Endothelial cell of umbilical vein (primary cell): Measurements from ENCODE around the gene MEGF11. TPM values are rescaled to one million over a fixed set of nuclear protein-coding genes. Genes with fewer than 3 reads are reported as not detected.

Experiments used
- BruUV-seq: library from RNA; stranded (reverse); fragments of 400-500 nt; replicated peaks from 2 replicates; lab custom pipeline; 2021; lab: Mats Ljungman, UMichigan
- CTCF ChIA-PET: fragments of 300-600, 350-600 bp; sonication (Branson Sonifier 250); formaldehyde crosslinking; loops from one replicate; lab custom pipeline; 2021; ENCODE audit warnings: antibody characterized with exemption, inconsistent platforms; lab: Charles Lee
- POLR2A ChIA-PET: fragments of 300-600, 350-600 bp; sonication (Branson Sonifier 250); formaldehyde crosslinking; loops from one replicate; lab custom pipeline; 2021; ENCODE audit warnings: antibody characterized with exemption, inconsistent platforms; lab: Charles Lee
- DNase-seq: peaks from one replicate; pipeline ENCODE4 v3.0.0-alpha.2; 2011; ENCODE audit warnings: low read depth, low spot score
- FAIRE-seq: peaks from 2 replicates; lab custom pipeline; 2011; peaks lifted over from hg19 to GRCh38; lab: Jason Lieb, UNC
- H2AFZ ChIP-seq: 2 replicates; pipeline ENCODE4 v1.6.0; 2012; ENCODE audit warnings: low read depth, low read length, control low read depth, inconsistent platforms
- H3K27ac ChIP-seq: 2 replicates; pipeline ENCODE4 v1.5.1; 2011; ENCODE audit warnings: low read depth, mild to moderate bottlenecking, control low read depth, low read length, moderate library complexity; ENCODE audit not compliant: insufficient read depth
- H3K27me3 ChIP-seq, 2 experiments: 2 replicates each; pipeline versions ENCODE4 v1.6.0 to v1.6.1; 2011; ENCODE audit warnings: low read length in 2 of 2, mixed read lengths in 1 of 2; ENCODE audit not compliant: control insufficient read depth in 2 of 2, insufficient read depth in 2 of 2
- H3K36me3 ChIP-seq, 2 experiments: 2 replicates in 1 of 2; 3 replicates in 1 of 2; pipeline ENCODE4 v1.5.1; 2011; ENCODE audit warnings: low read length in 2 of 2, mild to moderate bottlenecking in 1 of 2, moderate library complexity in 1 of 2; ENCODE audit not compliant: control insufficient read depth in 2 of 2, insufficient read depth in 2 of 2; ENCODE audit errors: extremely low read depth in 1 of 2
- H3K4me1 ChIP-seq: 3 replicates; pipeline ENCODE4 v1.5.1; 2011; ENCODE audit warnings: mild to moderate bottlenecking, low read length; ENCODE audit not compliant: control insufficient read depth, insufficient read depth; ENCODE audit errors: extremely low read depth
- H3K4me2 ChIP-seq: 2 replicates; pipeline ENCODE4 v1.6.1; 2011; ENCODE audit warnings: low read length, control low read depth, mixed read lengths; ENCODE audit not compliant: insufficient read depth
- H3K4me3 ChIP-seq, 3 experiments: fragments of 200-600 bp in 1 of 3; sonication (generic), shearing (Covaris generic) in 1 of 3; replicated peaks in 1 of 3; 2 replicates each; pipeline ENCODE4 v1.5.1; 2011 to 2016; ENCODE audit warnings: control low read depth in 3 of 3, low read length in 3 of 3, mild to moderate bottlenecking in 2 of 3, inconsistent platforms in 1 of 3, low read depth in 1 of 3, moderate library complexity in 1 of 3; ENCODE audit not compliant: insufficient read depth in 1 of 3
- H3K79me2 ChIP-seq: 2 replicates; pipeline ENCODE4 v1.6.0; 2012; ENCODE audit warnings: low read length, inconsistent platforms; ENCODE audit not compliant: control insufficient read depth, insufficient read depth
- H3K9ac ChIP-seq: replicated peaks from 2 replicates; pipeline ENCODE3; 2011; ENCODE audit warnings: low read length, control low read depth; ENCODE audit not compliant: insufficient read depth; ENCODE audit errors: extremely low read depth
- H3K9me1 ChIP-seq: replicated peaks from 3 replicates; pipeline ENCODE4 v1.6.0; 2011; ENCODE audit warnings: mild to moderate bottlenecking, low read length; ENCODE audit not compliant: control insufficient read depth, insufficient read depth; ENCODE audit errors: extremely low read depth
- H3K9me3 ChIP-seq: replicated peaks from 2 replicates; pipeline ENCODE4 v1.5.1; 2012; ENCODE audit warnings: low read length, inconsistent platforms; ENCODE audit not compliant: control insufficient read depth, insufficient read depth
- H4K20me1 ChIP-seq: replicated peaks from 2 replicates; pipeline ENCODE3; 2011; ENCODE audit warnings: mild to moderate bottlenecking, low read length; ENCODE audit not compliant: control insufficient read depth, insufficient read depth; ENCODE audit errors: extremely low read depth
- EZH2 ChIP-seq: IDR thresholded peaks from 2 replicates; pipeline ENCODE4 v1.6.1; 2012; ENCODE audit warnings: borderline replicate concordance, low read depth, mild to moderate bottlenecking, moderate library complexity, low read length, inconsistent platforms; ENCODE audit not compliant: severe bottlenecking
- FOS ChIP-seq: IDR thresholded peaks from 2 replicates; pipeline ENCODE4 v1.6.1; 2011; ENCODE audit warnings: mild to moderate bottlenecking, low read length, moderate library complexity, borderline replicate concordance; ENCODE audit not compliant: insufficient read depth
- GATA2 ChIP-seq: IDR thresholded peaks from 2 replicates; pipeline ENCODE4 v1.7.0; 2011; ENCODE audit warnings: low read depth, mild to moderate bottlenecking, moderate library complexity, mixed read lengths, low read length; ENCODE audit not compliant: insufficient read length, insufficient read depth
- JUN ChIP-seq: IDR thresholded peaks from 2 replicates; pipeline ENCODE4 v1.6.1; 2011; ENCODE audit warnings: borderline replicate concordance, low read depth; ENCODE audit not compliant: insufficient read length, insufficient read depth
- MYC ChIP-seq: IDR thresholded peaks from one replicate; pipeline ENCODE4 v1.6.1; 2011; ENCODE audit warnings: mild to moderate bottlenecking, low read depth, low read length
- POLR2A ChIP-seq: IDR thresholded peaks from 2 replicates; pipeline ENCODE4 v1.6.1; 2012; ENCODE audit warnings: low read depth, mild to moderate bottlenecking, control low read depth, low read length
- POLR2AphosphoS5 ChIP-seq: IDR thresholded peaks from 2 replicates; pipeline ENCODE4 v1.6.1; 2012; ENCODE audit warnings: low read depth, mild to moderate bottlenecking, control low read depth, low read length, moderate library complexity; ENCODE audit not compliant: insufficient read depth
- dilution Hi-C: fragments of 300-500 bp; cut with MboI; formaldehyde crosslinking; loops from one replicate; pipeline ENCODE4 v1.15.0; 2019; ENCODE audit warnings: low sequenced_read_pairs; ENCODE audit not compliant: extremely low pct_ligation_motif_present
- intact Hi-C: fragments of 100-400 bp; cut with micrococcal nuclease; formaldehyde crosslinking; loops from one replicate; pipeline ENCODE4 v1.10.0; 2022
- polyA plus RNA-seq, 4 experiments: library from polyadenylated mRNA; depleted of rRNA in 3 of 4; stranded (reverse) in 3 of 4; unstranded in 1 of 4; fragments of >200 nt; gene quantifications; 2 replicates each; pipeline versions ENCODE4 v1.2.1 to v1.2.3, GENCODE V29; 2011 to 2012; ENCODE audit warnings: missing spikeins in 1 of 4
- total RNA-seq: library from RNA; stranded (reverse); gene quantifications from 2 replicates; pipeline ENCODE4 v1.2.3, GENCODE V29; 2021
- TF ChIP-seq, protein P1 (sequence below), 2 donors: IDR thresholded peaks; 1 replicate in 1 of 2; 2 replicates in 1 of 2; pipeline ENCODE4 v1.5.1; 2011; ENCODE audit warnings: low read length in 2 of 2, mild to moderate bottlenecking in 2 of 2, moderate library complexity in 2 of 2, control low read depth in 1 of 2, inconsistent platforms in 1 of 2, low read depth in 1 of 2; ENCODE audit not compliant: insufficient read depth in 1 of 2; ENCODE audit errors: extremely low read depth in 1 of 2
- TF ChIP-seq, protein P2 (sequence below): IDR thresholded peaks from 2 replicates; pipeline ENCODE4 v1.6.1; 2011; ENCODE audit not compliant: insufficient read depth, insufficient read length

The MEGF11 gene
- total and polyA plus RNA-seq, 2 donors (not counting 3 experiments of a cell fraction or from before 2014, with no cell fraction given): not detected

DNA sequence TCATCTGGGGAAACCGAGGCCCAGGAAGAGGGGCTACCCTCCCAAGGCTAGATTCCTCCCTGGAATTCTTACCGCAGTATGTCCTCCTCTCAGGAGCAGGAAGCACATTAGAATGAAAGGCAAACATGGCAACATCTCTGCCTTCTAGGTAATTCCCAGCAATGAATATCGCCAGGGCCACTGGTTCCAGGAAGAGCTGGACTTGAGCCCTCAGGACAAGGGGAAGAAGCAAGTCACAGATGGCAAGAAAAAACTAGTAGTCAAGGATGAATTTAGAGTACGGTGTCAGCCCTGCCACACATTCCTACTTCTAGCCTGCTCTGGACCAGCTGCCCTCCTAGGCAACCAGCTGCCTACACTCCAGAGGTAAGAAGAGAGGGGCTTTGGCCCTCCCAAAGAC lies 42.9 kb downstream of the MEGF11 start:
- Histone ChIP-seq H4K20me1 (no peaks in the 10 kb centered on the region), H3K4me1 (no peaks in the 10 kb centered on the region), H3K27me3 (peaks cover 4 to 15% of the 10 kb centered on the region in 2 experiments), H3K36me3 (no peaks in the 10 kb centered on the region), H3K9ac (no peak overlapping the region), H3K4me3 (no peak overlapping the region), H2AFZ (no peak overlapping the region), H3K79me2 (no peaks in the 10 kb centered on the region), H3K4me2 (no peak overlapping the region), H3K27ac (no peak overlapping the region), H3K9me1 (no peaks in the 10 kb centered on the region), H3K9me3 (no peaks in the 10 kb centered on the region)
- no peak for DNase-seq
- TF ChIP-seq POLR2AphosphoS5 (no peak), JUN (no peak), FOS (no peak), POLR2A (no peak), EZH2 (no peak), GATA2 (no peak), MYC (no peak)
- TF ChIP-seq, protein P1, sequence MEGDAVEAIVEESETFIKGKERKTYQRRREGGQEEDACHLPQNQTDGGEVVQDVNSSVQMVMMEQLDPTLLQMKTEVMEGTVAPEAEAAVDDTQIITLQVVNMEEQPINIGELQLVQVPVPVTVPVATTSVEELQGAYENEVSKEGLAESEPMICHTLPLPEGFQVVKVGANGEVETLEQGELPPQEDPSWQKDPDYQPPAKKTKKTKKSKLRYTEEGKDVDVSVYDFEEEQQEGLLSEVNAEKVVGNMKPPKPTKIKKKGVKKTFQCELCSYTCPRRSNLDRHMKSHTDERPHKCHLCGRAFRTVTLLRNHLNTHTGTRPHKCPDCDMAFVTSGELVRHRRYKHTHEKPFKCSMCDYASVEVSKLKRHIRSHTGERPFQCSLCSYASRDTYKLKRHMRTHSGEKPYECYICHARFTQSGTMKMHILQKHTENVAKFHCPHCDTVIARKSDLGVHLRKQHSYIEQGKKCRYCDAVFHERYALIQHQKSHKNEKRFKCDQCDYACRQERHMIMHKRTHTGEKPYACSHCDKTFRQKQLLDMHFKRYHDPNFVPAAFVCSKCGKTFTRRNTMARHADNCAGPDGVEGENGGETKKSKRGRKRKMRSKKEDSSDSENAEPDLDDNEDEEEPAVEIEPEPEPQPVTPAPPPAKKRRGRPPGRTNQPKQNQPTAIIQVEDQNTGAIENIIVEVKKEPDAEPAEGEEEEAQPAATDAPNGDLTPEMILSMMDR (IDR thresholded peaks at IDR 0.05; ENCODE audit: extremely low read depth in 1 of 2, insufficient read depth in 1 of 2, low read depth in 1 of 2, low read length in 2 of 2): no peak
- TF ChIP-seq, protein P2, sequence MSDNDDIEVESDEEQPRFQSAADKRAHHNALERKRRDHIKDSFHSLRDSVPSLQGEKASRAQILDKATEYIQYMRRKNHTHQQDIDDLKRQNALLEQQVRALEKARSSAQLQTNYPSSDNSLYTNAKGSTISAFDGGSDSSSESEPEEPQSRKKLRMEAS: no peak
- BruUV-seq: no TSS peak
- no peak for FAIRE-seq
- dilution Hi-C loops (no loop called here), intact Hi-C loops (no loop called here)
- ChIA-PET CTCF (interaction anchor here (1.5 kb wide), 1 partner anchor 19 kb away, joined by 3 read pairs; no protein-coding TSS in a partner anchor), POLR2A (no interaction called here)
